Keratinocyte (primary cell): ENCODE data around the gene CIART.

ENCODE experiments used
- CTCF ChIP-seq, 3 experiments: IDR thresholded peaks in 1 of 3; conservative IDR thresholded peaks in 1 of 3; optimal IDR thresholded peaks in 1 of 3; 2 replicates in 2 of 3; 3 replicates in 1 of 3; pipeline versions ENCODE3 to v1.5.1; 2011; ENCODE audit warnings: low read length in 3 of 3, mild to moderate bottlenecking in 3 of 3, moderate library complexity in 2 of 3, control low read depth in 1 of 3, inconsistent platforms in 1 of 3; ENCODE audit not compliant: insufficient read depth in 2 of 3; ENCODE audit errors: extremely low read depth in 1 of 3
- EZH2 ChIP-seq: IDR thresholded peaks from one replicate; pipeline ENCODE4 v1.6.1; 2012; ENCODE audit warnings: inconsistent platforms, mild to moderate bottlenecking, low read length, moderate library complexity

DNA sequence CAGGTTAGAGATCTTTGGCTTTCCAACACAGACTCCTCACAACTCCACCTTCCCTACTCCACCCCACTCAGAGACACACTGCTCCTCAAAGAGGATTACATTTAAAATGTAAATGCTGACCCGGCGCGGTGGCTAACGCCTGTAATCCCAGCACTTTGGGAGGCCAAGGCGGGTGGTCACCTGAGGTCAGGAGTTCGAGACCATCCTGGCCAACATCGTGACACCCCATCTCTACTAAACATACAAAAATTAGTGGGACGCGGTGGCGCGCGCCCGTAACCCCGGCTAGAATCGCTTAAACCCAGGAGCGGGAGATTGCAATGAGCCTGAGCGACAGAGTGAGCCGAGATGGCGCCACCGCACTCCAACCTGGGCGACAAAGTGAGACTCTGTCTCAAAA is 44.6 kb upstream of the CIART start:
- TF ChIP-seq CTCF (optimal IDR thresholded peaks at IDR 0.05 in 1 of 3, IDR thresholded peaks at IDR 0.05 in 1 of 3, conservative IDR thresholded peaks at IDR 0.05 in 1 of 3; ENCODE audit: extremely low read depth in 1 of 3, insufficient read depth in 2 of 3, low read length in 3 of 3) (no peak), EZH2 (no peak)
